RPMI8226 (cell line): ENCODE results near the gene UAP1.

Source experiments
- DNase-seq: peaks from one replicate; pipeline ENCODE4 v3.0.0-alpha.2; 2015

Gene UAP1

DNA sequence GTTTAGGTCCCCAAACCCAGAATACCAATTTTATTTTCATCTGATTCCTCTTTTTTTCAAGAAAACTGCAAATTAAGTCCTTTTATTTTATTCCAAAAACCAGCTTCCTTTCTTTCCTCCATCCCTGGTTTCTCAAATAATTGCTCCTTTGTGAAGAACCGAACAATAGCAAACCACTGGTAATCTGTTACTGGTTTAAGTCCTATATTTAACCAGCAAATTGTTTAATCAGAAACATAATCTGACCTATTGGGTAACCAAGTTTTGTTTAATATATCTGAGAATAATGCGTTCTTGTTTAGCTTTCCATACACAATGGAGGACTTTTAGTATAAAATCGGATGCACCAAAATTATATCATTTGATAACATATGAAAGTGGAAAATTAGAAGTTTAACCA, 57.6 kb downstream of the UAP1 start:
- DNase-seq, result no peak

DNA sequence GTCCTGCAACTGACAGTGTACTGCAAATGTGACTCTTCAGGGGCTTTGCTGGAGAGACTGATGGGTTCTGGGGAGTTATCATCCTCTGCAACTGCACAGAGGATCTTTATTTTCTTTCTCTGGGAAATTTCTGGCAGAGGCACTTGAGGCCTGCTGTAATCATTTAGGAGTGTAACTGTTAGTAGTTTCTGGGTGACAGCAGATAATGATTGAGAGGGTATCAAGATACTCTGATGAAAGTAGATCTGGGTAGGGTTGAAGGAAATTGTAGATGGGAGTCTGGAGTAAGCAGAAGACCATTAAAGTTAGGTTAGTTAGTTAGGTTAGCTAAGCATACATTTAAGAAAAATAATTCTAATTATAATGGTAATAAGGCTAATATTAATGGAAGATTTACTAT, 59.7 kb downstream of the UAP1 start:
- no peak for DNase-seq

DNA sequence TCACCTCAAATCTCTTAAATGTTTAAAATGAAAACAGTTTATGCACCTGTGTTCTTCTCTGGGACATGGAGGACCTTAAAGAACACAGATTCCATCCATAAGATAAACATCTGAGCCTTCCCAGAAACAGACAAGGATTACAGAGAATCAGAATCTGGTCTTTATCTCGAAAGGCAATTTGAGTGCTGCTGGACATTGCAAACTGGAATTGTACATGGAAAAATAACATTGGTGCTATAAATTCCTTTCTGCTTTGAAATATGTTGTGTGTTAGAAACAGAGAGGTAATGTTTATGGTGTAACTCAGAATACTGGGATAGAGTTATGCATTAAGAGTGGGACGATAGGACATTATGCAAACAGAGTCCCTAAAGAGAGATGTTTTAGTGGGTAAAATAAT, 64.2 kb downstream of the UAP1 start:
- DNase-seq, result no peak

DNA sequence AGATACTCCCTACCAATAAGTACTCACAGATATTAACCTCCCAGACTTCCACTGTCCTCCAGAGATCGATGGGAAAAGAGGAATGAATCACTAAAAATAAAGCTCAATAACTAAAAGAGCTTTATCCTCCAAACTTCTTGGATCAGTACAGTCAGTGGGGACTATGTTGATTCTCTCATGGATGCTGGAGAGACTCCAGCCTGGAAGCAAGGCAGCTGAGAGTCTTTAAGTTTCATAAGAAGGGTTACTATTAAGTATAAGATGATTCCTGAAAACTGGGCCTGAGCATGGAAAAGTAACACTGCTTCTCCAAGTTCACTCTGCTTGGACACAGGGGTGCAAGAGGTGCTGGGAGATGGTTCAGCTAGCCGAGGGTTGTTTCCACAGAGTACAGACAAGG, 64.6 kb downstream of the UAP1 start:
- no peak for DNase-seq

DNA sequence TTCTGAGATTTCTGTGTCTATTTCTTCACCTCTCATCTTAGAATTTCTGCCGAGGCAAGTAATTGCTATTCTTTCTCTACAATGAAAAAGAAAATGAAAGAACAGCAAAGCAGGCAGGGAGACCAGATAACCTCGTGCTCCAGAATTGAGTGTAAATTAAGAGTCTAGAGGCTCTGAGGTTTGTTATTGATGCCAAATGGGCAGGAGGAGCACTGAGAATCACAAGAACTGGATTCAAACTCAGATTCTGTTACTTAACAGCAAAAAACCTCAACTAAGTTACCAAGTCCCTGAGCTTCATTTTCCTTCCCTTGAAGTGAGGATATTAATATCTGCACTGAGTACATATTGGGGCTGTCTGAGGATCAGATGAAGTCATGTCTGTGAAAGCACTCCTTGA, 65.2 kb downstream of the UAP1 start:
- DNase-seq, result peak; percentile 24

DNA sequence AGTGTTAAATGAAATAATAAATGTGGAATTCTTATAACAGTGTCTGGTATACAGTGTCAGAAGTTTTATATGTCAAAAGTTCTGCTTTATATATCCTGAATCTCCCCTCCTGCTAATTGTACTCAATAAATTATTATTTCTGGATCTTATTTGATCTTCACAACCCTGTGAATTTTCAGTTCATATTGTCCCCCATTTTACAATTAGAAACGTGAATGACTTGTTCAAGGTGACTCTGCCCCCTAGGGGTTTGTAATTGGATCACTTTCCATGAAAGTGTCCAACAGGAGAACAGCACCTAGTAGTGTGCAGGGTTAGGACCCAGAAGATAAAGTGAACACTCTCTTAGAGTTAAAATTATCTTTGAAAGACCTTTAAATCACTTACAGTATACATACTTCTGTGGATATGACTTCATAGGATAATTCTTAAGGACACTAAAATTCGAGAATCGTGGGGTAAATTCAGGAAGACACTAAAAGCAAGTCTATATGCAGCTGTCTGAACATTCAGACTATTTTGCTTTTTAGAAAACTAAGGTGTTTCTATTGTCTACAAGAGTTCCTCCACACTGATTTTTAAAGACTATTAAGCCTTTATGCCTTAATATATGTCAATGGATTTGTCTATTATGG, 66.3 kb downstream of the UAP1 start:
- peak; percentile 60 for DNase-seq

DNA sequence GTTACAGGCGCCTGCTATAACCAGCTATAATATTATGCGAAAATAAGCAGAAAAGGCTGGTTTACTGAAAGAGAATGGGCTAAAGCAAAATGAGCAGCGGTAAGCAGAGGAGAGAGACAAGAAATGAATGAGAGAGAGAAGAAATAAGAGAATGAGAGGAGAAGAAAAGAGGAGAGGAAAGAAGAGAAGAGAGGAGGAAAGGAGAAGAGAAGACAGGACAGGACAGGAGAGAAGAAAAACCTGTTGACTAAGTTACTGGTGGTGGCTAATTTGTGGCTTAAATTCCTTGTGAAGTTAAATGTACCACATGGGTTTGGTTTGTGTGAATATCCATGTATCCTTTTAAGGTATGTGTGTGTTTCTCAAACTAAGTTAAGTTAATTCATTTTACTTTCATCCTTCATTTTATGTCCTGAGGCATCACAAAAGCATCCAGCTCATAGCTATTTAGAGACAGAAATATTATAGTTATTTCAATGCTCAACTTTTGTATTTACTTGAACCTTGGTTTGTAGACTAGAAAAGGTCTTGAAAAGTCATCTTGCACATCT, 67.6 kb downstream of the UAP1 start:
- DNase-seq, result no peak

DNA sequence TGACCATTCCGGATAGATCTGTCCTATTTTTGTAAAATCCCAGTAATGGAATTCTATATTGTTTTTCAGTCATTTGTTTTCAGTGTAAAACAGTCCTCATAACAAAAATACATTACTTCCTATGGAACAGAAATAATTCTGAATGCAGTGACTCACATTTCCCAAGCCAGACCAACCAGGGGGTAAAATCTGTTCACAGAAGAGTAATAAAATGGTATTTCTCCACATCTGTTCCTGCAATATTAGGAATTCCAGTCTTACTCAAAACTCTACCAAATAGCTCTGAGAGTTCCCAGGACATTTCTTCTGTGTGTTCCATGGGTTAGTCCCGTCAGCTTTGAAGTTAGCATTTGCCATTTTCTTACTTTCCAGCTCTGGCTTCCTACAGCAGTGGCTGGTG, 68.1 kb downstream of the UAP1 start:
- DNase-seq, result no peak

DNA sequence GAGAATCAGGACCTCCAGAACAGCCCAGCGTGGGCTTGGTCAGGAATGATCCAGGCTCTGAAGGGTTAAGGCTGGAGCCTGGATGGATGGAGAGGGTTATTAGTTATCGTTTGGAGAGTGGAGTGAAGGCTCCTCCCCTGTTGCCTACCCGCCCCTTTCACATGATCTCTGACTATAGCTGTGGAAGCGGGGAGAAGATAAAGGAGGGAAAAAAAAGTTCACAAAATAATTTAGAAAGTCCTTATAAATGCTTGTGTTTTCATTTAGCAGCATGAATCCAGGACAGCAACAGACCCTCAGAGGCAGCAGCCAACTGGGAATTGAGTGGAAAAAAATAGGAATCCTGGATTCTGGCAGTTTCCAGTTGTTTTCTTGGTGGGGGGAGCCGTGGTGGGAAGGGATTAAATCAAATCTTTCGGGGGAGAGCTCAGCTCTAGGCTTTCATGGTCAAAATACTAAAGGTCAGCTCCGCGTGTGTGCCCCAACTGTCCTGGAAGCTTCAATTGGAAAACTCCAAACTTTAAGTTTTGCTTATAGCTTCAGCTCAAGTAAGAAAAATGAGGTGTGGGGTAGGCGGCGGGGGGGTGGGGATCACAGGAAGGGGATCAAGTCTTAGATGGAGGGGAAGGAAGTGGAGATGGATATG, 70.1 kb downstream of the UAP1 start:
- no peak for DNase-seq

DNA sequence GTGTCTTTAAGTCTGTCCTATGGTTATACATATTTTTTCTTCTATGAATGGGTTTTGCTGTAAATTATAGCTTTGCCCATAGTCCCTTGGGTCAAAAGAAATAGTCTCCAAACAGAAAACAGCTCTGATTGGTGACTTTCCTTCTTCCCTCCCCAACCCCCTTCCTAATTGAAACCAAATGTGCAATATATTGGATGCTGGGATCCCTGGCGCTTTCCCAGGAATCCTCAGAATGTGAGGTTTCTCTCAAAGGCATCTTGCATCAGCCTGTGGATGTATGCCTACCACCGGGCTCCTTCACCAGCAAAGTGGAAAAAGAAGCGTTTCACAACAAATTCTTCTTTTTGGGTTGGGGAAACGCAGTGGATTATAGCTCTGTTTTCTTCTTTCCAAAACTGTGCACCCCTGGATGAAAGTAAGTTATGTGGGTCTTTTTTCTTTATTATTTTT, 70.7 kb downstream of the UAP1 start, which contains the start of gene DDR2:
Gene DDR2, plus strand, starts transcription at position 248 of the 450 bp plus-strand sequence. CDS start 86,600 bp downstream, outside the sequence.
- no peak for DNase-seq

DNA sequence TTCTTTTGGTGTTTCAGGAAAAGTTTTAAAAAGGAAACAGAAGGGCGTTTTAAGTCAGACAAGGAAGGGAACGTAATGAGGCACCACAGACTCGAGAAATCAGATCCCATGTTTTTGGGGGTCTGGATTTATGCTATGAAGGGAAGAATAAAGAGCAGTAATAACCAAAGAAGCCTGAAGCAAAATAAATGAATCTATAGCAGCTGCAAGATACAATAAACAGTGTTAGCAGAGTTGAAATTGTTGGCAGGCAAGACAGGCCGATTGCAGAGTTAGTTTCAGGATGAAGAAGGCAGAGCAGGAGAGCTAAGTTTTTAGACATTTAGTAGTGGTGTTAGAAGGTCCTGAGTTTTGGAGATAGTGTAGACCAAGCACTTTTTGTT, 71.2 kb downstream of the UAP1 start:
- no peak for DNase-seq

DNA sequence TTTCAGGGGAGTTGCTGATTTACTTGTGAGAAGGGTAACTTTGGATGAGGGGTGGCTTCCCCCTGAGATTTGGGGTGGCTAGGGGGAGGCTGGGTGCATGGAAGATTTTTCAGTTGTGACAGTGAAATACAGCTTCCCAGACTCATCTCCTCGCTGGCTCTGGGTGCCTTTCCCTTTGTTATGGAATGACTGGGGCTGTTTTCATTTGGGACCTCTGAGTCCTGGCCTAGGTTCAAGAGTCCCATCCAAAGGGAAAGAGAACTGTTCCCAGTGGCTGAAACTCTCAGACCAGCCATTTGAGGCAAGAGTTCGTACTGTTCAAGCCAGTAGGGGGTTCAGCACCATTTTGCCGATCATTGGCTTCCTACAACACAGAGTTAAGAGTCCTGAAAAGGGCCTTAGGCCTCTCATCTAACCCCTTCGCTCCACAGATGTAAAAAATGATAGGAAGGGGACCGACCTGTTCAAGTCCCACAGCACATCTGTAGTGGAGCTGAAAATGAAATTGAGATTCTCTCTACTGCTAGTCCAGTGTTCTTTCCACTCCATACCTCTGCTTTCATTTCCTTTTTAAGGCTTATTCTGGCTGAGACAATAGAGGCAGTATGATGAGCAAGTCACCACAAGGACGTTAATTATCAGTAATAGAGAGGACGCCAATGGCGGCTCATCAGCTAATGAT, 71.7 kb downstream of the UAP1 start:
- DNase-seq, result no peak

DNA sequence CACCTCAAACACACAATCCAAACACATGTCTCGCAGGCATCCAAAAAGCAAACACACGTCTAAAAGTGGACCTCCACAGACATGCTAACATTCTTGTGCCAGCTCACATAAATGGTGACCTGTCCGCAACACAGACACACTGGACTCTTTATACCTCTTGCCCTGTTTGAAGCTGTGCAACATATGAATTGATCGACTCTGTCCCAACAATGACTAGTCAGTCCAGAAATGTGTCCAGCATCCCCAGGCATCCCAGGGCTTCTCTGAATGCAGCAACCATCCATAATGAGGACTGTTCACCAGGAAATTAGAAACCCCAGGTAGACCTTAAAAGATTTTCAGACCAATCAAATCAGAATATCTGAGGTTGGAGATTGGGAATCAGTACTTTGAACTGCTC, 73.9 kb downstream of the UAP1 start:
- no peak for DNase-seq

DNA sequence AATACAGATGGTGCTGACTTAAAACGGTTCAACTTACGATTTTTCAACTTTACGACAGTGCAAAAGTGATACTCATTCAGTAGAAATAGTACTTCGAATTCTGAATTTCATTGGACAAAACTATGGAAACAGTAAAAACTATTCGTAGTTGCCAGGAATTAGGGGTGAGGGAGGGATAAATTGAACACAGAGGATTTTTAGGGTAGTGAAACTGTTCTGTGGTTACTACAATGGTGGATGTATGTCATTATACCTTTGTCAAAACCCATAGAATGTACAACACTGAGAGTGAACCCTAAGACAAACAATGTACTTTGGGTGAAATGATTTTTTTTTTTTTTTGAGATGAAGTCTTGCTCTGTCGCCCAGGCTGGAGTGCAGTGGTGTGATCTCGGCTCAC, 78.2 kb downstream of the UAP1 start:
- DNase-seq, result peak; percentile 13

DNA sequence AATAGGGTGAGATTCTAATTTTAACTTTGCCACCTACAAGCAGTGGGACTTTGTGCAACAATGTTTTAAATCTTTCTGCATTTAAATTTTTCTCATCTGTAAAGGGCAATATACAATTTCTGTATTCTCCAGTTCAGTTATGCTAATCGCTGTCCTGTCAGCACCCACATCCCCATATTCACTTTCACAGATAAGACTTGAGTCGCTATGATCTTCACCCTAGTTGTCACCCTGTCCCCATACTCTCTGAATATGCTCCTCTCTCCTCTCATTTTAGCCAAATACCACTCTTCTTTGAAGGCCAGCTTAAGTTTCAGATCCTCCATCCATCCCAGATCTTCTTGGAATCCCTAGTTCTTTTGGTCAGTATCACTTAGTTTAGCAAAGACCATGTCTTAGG, 79.6 kb downstream of the UAP1 start:
- no peak for DNase-seq

DNA sequence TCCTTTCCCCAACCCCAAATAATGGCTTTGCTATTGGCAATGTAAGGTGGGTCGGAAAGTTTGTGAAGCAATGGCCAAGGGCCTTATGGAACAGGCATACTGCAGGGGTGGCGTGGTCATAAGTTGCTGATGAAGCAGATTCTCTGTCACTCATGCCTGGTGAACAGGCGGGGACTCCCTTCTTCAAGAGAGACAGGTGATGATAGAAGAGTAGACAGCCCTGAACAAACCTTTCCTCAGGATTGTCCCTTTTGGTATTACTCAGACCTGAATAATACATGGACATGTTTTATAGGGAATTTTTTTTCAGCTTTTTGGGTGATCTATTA, 83.4 kb downstream of the UAP1 start:
- DNase-seq, result no peak

DNA sequence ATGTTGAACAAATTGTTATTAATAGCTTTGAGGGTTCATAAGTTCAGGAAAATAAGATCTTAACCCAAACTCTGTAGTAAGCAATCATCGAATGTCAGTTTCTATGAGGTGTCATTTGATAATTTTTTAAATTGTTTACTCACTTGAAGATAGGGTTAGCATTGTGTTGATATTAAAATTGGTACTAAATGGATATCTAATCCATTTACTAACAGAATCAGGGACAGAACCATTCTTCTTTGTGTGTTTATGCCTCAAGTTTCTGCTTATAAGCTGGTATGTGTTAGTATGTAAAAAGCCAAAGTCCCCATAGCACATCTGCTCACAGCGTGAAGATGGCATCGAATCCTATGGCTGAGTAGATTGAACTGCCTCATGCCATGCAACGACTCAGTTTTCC, 84.1 kb downstream of the UAP1 start:
- no peak for DNase-seq

DNA sequence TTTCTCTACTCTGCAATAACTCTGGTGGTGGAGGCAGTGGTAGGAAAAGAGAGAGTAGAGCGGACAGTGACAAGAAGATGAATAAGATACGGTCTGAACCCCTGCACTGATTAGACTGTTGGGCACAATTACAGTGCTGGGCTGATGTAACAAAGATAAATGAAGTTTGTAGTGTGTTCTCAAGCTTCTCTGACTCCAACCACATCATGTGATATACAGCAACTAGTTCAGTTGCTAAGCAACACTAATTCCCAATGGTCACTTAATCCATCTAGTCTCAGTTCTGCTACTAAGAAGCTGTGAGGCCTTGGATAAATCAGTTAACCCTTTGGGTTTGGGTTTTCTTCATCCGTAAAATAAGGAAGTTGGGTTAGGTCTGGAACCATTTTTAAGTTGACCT, 88.1 kb downstream of the UAP1 start:
- no peak for DNase-seq
